ENCODE results near the gene ZC3H18. TPM values are rescaled to one million over a fixed set of nuclear protein-coding genes. Genes with fewer than 3 reads are reported as not detected.

ZC3H18 gene
- total and polyA plus RNA-seq, 2 experiments from 2014 or later, result 30.0 to 40.7 TPM

DNA sequence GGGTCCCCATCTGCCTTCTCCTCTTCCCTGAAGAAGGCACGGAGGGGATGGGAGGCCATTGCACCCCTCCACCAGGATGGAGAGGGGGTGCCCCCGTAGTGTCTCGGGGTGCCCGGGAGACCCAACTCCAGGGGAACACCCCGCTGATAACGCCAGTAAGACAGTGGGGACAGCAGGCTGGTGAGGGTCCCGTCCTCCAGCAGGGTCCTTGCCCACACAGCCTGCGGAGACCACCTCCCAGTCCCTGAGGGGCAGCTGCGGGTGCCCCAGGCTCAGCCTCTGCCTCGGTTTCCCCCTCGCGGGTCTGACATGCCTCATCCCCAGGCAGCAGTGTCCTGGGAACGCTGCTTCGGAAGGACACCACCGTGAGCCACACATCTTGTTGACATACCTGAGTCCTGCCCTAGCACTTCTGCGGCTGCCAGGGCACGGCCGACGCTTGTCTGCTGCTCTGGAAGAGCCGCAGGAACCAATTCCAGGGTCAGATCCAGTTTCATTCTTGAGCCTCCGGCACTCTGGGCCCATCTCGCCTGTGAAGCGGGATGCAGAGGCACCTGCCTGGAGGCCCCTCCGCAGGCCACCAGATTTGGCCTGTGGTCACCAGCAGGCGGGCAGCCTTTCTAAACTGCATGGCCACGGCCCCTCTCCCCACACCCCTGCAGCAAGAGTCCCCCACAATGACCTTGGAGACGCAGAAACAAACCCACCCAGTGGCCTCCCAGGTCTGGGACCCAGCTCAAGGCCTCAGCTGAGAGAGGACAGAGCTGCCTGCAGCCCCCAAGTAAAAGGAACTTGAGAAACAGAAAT, 39.9 kb upstream of the ZC3H18 start (continued):
- no peak for TF ChIP-seq REST (IDR thresholded peaks at IDR 0.05; ENCODE audit: unreplicated experiment)
- TF ChIP-seq POLR2AphosphoS5 (IDR thresholded peaks at IDR 0.05; ENCODE audit: low read depth), result no peak
- TF ChIP-seq CREB1 (CRISPR knock-in tag; IDR thresholded peaks at IDR 0.05; ENCODE audit: low read depth), result no peak

DNA sequence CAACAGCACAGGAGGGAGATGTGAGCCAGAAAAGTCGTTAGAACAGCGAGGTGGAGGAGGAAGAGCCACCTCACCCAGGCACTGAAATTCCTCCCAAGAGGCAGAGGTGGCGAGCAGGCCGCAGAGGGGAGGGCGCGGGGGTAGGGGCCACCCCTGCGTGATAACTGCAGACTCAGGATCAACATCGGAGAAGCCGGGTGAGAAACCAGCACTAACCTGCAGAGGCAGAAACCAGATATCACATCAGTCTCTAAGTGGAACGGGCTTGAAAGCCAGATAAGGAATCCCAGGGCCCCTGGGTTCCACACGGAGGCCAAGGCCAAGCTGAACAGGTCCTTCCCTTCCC, 39.4 kb upstream of the ZC3H18 start:
- peaks cover under 1% of the 10 kb centered on the region; the same call in 1 of the 2 replicates for H3K4me1 ChIP-seq (ENCODE audit: insufficient read depth)
- H3K36me3 Mint-ChIP-seq (ENCODE audit: low read depth), result peaks cover 10% of the 10 kb centered on the region; the same call in 2 of the 3 replicates
- no peaks in the 10 kb centered on the region for H3K36me3 ChIP-seq (ENCODE audit: insufficient read depth)
- peaks cover under 1% of the 10 kb centered on the region; the same call in 1 of the 2 replicates for H3F3A ChIP-seq (replicated peaks; ENCODE audit: low read depth)
- H3K4me3 Mint-ChIP-seq, result no peak overlapping the region
- no peak for ATAC-seq
- H3K4me1 Mint-ChIP-seq, result peaks cover 1% of the 10 kb centered on the region
- H3K9me2 ChIP-seq (ENCODE audit: insufficient read depth), result no peaks in the 10 kb centered on the region
- no peak overlapping the region for H3K27ac Mint-ChIP-seq
- no peak overlapping the region for H3K4me3 ChIP-seq
- H4K20me1 ChIP-seq (replicated peaks; ENCODE audit: insufficient read depth), result no peaks in the 10 kb centered on the region
- TF ChIP-seq EZH2phosphoT487 (IDR thresholded peaks at IDR 0.05; ENCODE audit: unreplicated experiment) (no peak), ZNF331 (CRISPR knock-in tag; IDR thresholded peaks at IDR 0.05; ENCODE audit: low read depth) (no peak), STAT1 (IDR thresholded peaks at IDR 0.05; ENCODE audit: unreplicated experiment) (no peak), EZH2 (IDR thresholded peaks at IDR 0.05; ENCODE audit: low read depth, unreplicated experiment) (no peak), ZNF114 (CRISPR knock-in tag; IDR thresholded peaks at IDR 0.05) (no peak), NANOG (IDR thresholded peaks at IDR 0.05; ENCODE audit: borderline replicate concordance) (no peak), REST (IDR thresholded peaks at IDR 0.05; ENCODE audit: unreplicated experiment) (no peak), POLR2AphosphoS5 (IDR thresholded peaks at IDR 0.05; ENCODE audit: low read depth) (no peak), JUNB (IDR thresholded peaks at IDR 0.05; ENCODE audit: unreplicated experiment) (no peak), CREB1 (CRISPR knock-in tag; IDR thresholded peaks at IDR 0.05; ENCODE audit: low read depth) (no peak)
- TF ChIP-seq, protein P1, sequence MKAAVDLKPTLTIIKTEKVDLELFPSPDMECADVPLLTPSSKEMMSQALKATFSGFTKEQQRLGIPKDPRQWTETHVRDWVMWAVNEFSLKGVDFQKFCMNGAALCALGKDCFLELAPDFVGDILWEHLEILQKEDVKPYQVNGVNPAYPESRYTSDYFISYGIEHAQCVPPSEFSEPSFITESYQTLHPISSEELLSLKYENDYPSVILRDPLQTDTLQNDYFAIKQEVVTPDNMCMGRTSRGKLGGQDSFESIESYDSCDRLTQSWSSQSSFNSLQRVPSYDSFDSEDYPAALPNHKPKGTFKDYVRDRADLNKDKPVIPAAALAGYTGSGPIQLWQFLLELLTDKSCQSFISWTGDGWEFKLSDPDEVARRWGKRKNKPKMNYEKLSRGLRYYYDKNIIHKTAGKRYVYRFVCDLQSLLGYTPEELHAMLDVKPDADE (IDR thresholded peaks at IDR 0.05), result no peak
- TF ChIP-seq, protein P2, sequence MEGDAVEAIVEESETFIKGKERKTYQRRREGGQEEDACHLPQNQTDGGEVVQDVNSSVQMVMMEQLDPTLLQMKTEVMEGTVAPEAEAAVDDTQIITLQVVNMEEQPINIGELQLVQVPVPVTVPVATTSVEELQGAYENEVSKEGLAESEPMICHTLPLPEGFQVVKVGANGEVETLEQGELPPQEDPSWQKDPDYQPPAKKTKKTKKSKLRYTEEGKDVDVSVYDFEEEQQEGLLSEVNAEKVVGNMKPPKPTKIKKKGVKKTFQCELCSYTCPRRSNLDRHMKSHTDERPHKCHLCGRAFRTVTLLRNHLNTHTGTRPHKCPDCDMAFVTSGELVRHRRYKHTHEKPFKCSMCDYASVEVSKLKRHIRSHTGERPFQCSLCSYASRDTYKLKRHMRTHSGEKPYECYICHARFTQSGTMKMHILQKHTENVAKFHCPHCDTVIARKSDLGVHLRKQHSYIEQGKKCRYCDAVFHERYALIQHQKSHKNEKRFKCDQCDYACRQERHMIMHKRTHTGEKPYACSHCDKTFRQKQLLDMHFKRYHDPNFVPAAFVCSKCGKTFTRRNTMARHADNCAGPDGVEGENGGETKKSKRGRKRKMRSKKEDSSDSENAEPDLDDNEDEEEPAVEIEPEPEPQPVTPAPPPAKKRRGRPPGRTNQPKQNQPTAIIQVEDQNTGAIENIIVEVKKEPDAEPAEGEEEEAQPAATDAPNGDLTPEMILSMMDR (conservative IDR thresholded peaks at IDR 0.05; ENCODE audit: low read depth in 2 of 2), result no peak
- no peaks in the 10 kb centered on the region for H3K27me3 ChIP-seq (ENCODE audit: insufficient read depth)
- DNase-seq (ENCODE audit: low spot score), result no peak
- peaks cover 5% of the 10 kb centered on the region for H3K27me3 Mint-ChIP-seq (ENCODE audit: insufficient read depth, low read depth, poor library complexity)
- no peaks in the 10 kb centered on the region for H3K79me2 ChIP-seq (replicated peaks; ENCODE audit: insufficient read depth)
- no peak overlapping the region for H3K4me2 ChIP-seq
- H3K9me3 Mint-ChIP-seq, result no peaks in the 10 kb centered on the region; the same call in 2 of the 3 replicates
- no peak overlapping the region for H3K27ac ChIP-seq (ENCODE audit: low read depth)
- H2AFZ ChIP-seq, result no peak overlapping the region
